B cell (primary cell): ENCODE measurements around the gene TBC1D26.
"Not testable (repeated sequence)": the region's sequence is repeated elsewhere in the genome, so short reads cannot be mapped to it uniquely, and the experiment has no call there.

Source experiments
- CTCF ChIP-seq: fragments of 200-600 bp; IDR thresholded peaks from one replicate; pipeline ENCODE4 v1.8.0; 2022; ENCODE audit warnings: antibody characterized with exemption, mild to moderate bottlenecking
- EZH2 ChIP-seq: IDR thresholded peaks from 2 replicates; pipeline ENCODE4 v1.6.1; 2012; ENCODE audit warnings: borderline replicate concordance, low read depth, mild to moderate bottlenecking, moderate library complexity, low read length; ENCODE audit not compliant: insufficient read depth, poor library complexity, severe bottlenecking

- TF ChIP-seq CTCF, EZH2: not testable (repeated sequence)
Observed at GRCh38 chr17:15736578-15736977, 4.5 kb downstream of the TBC1D26 start.
